Keratinocyte (primary cell): Measurements from ENCODE around the gene TMEM120B. TPM values are rescaled to one million over a fixed set of nuclear protein-coding genes. Genes with fewer than 3 reads are reported as not detected.

ENCODE experiments used
- DNase-seq: peaks from one replicate; pipeline ENCODE4 v3.0.0-alpha.2; 2011; ENCODE audit warnings: low read depth, missing footprints, low spot score
- FAIRE-seq: peaks from 2 replicates; lab custom pipeline; 2011; peaks lifted over from hg19 to GRCh38; lab: Jason Lieb, UNC
- H2AFZ ChIP-seq: 2 replicates; pipeline ENCODE4 v1.6.0; 2012; ENCODE audit warnings: low read length, control low read depth, inconsistent platforms; ENCODE audit not compliant: control insufficient read depth
- H3K27ac ChIP-seq: 2 replicates; pipeline ENCODE4 v1.5.1; 2011; ENCODE audit warnings: low read length; ENCODE audit not compliant: control insufficient read depth, insufficient read depth
- H3K27me3 ChIP-seq: 3 replicates; pipeline ENCODE4 v1.6.0; 2011; ENCODE audit warnings: low read length; ENCODE audit not compliant: control insufficient read depth, insufficient read depth; ENCODE audit errors: extremely low read depth
- H3K36me3 ChIP-seq, 2 experiments: 2 replicates in 1 of 2; 3 replicates in 1 of 2; pipeline ENCODE4 v1.5.1; 2011; ENCODE audit warnings: low read length in 2 of 2, mild to moderate bottlenecking in 1 of 2; ENCODE audit not compliant: control insufficient read depth in 2 of 2, insufficient read depth in 2 of 2; ENCODE audit errors: extremely low read depth in 1 of 2
- H3K4me1 ChIP-seq: 3 replicates; pipeline ENCODE4 v1.5.1; 2011; ENCODE audit warnings: low read length; ENCODE audit not compliant: control insufficient read depth, insufficient read depth; ENCODE audit errors: extremely low read depth
- H3K4me2 ChIP-seq: 3 replicates; pipeline ENCODE4 v1.6.0; 2011; ENCODE audit warnings: low read depth, low read length; ENCODE audit not compliant: control insufficient read depth, insufficient read depth; ENCODE audit errors: extremely low read depth
- H3K4me3 ChIP-seq, 3 experiments: fragments of 200-600 bp in 1 of 3; sonication (generic) in 1 of 3; 2 replicates in 2 of 3; 3 replicates in 1 of 3; pipeline ENCODE4 v1.5.1; 2011 to 2016; ENCODE audit warnings: low read length in 3 of 3, mild to moderate bottlenecking in 3 of 3, control low read depth in 2 of 3, inconsistent platforms in 1 of 3, low read depth in 1 of 3, mixed read lengths in 1 of 3, mixed run types in 1 of 3, moderate library complexity in 1 of 3; ENCODE audit not compliant: control insufficient read depth in 2 of 3, insufficient read depth in 2 of 3; ENCODE audit errors: extremely low read depth in 1 of 3
- H3K79me2 ChIP-seq: 2 replicates; pipeline ENCODE4 v1.6.0; 2012; ENCODE audit warnings: low read length; ENCODE audit not compliant: control insufficient read depth, insufficient read depth
- H3K9ac ChIP-seq: 3 replicates; pipeline ENCODE4 v1.6.0; 2011; ENCODE audit warnings: low read length; ENCODE audit not compliant: control insufficient read depth, insufficient read depth; ENCODE audit errors: extremely low read depth
- H3K9me1 ChIP-seq: 3 replicates; pipeline ENCODE4 v1.6.0; 2011; ENCODE audit warnings: low read length; ENCODE audit not compliant: control insufficient read depth, insufficient read depth; ENCODE audit errors: extremely low read depth
- H3K9me3 ChIP-seq: 2 replicates; pipeline ENCODE4 v1.5.1; 2012; ENCODE audit warnings: low read depth, low read length; ENCODE audit not compliant: control insufficient read depth
- H4K20me1 ChIP-seq: 3 replicates; pipeline ENCODE4 v1.6.0; 2011; ENCODE audit warnings: low read length; ENCODE audit not compliant: control insufficient read depth, insufficient read depth; ENCODE audit errors: extremely low read depth
- EZH2 ChIP-seq: IDR thresholded peaks from one replicate; pipeline ENCODE4 v1.6.1; 2012; ENCODE audit warnings: inconsistent platforms, mild to moderate bottlenecking, low read length, moderate library complexity
- dilution Hi-C: fragments of 300-500 bp; cut with MboI; formaldehyde crosslinking; loops from one replicate; pipeline ENCODE4 v1.7.0; 2020; ENCODE audit warnings: low sequenced_read_pairs; ENCODE audit not compliant: extremely low pct_ligation_motif_present
- polyA plus RNA-seq, 5 experiments: library from polyadenylated mRNA; depleted of rRNA in 3 of 5; stranded (reverse) in 3 of 5; stranded (forward) in 1 of 5; unstranded in 1 of 5; fragments of >200 nt; gene quantifications; 1 replicate in 1 of 5; 2 replicates in 3 of 5; 3 replicates in 1 of 5; pipeline versions ENCODE4 v1.2.1 to v1.2.3, GENCODE V29; 2011 to 2012; ENCODE audit warnings: missing spikeins in 2 of 5, low read depth in 1 of 5, low replicate concordance in 1 of 5
- TF ChIP-seq, protein P1 (sequence below), 3 experiments: IDR thresholded peaks in 1 of 3; conservative IDR thresholded peaks in 1 of 3; optimal IDR thresholded peaks in 1 of 3; 2 replicates in 2 of 3; 3 replicates in 1 of 3; pipeline versions ENCODE3 to v1.5.1; 2011; ENCODE audit warnings: low read length in 3 of 3, mild to moderate bottlenecking in 3 of 3, moderate library complexity in 2 of 3, control low read depth in 1 of 3, inconsistent platforms in 1 of 3; ENCODE audit not compliant: insufficient read depth in 2 of 3; ENCODE audit errors: extremely low read depth in 1 of 3

The TMEM120B gene
- polyA plus RNA-seq, 1 donor (not counting 4 experiments of a cell fraction or from before 2014, with no cell fraction given), result 6.9 TPM

- Histone ChIP-seq H3K27me3 (no peaks in the 10 kb centered on the region), H3K4me3 (no peak overlapping the region), H3K79me2 (peaks cover 34% of the 10 kb centered on the region), H3K9me3 (no peaks in the 10 kb centered on the region), H3K9me1 (no peaks in the 10 kb centered on the region), H3K27ac (no peak overlapping the region), H2AFZ (no peak overlapping the region), H3K36me3 (peaks cover 1 to 3% of the 10 kb centered on the region in 2 experiments), H3K4me1 (peaks cover 10% of the 10 kb centered on the region), H3K4me2 (no peak overlapping the region), H4K20me1 (no peaks in the 10 kb centered on the region), H3K9ac (no peak overlapping the region)
- DNase-seq, result no peak
- dilution Hi-C loops, result no loop called here
- TF ChIP-seq EZH2, result no peak
- TF ChIP-seq, protein P1, sequence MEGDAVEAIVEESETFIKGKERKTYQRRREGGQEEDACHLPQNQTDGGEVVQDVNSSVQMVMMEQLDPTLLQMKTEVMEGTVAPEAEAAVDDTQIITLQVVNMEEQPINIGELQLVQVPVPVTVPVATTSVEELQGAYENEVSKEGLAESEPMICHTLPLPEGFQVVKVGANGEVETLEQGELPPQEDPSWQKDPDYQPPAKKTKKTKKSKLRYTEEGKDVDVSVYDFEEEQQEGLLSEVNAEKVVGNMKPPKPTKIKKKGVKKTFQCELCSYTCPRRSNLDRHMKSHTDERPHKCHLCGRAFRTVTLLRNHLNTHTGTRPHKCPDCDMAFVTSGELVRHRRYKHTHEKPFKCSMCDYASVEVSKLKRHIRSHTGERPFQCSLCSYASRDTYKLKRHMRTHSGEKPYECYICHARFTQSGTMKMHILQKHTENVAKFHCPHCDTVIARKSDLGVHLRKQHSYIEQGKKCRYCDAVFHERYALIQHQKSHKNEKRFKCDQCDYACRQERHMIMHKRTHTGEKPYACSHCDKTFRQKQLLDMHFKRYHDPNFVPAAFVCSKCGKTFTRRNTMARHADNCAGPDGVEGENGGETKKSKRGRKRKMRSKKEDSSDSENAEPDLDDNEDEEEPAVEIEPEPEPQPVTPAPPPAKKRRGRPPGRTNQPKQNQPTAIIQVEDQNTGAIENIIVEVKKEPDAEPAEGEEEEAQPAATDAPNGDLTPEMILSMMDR (optimal IDR thresholded peaks at IDR 0.05 in 1 of 3, IDR thresholded peaks at IDR 0.05 in 1 of 3, conservative IDR thresholded peaks at IDR 0.05 in 1 of 3; ENCODE audit: extremely low read depth in 1 of 3, insufficient read depth in 2 of 3, low read length in 3 of 3), result no peak
- FAIRE-seq, result no peak
Observed at GRCh38 chr12:121717041-121717699, 4.6 kb downstream of the TMEM120B start.

DNA sequence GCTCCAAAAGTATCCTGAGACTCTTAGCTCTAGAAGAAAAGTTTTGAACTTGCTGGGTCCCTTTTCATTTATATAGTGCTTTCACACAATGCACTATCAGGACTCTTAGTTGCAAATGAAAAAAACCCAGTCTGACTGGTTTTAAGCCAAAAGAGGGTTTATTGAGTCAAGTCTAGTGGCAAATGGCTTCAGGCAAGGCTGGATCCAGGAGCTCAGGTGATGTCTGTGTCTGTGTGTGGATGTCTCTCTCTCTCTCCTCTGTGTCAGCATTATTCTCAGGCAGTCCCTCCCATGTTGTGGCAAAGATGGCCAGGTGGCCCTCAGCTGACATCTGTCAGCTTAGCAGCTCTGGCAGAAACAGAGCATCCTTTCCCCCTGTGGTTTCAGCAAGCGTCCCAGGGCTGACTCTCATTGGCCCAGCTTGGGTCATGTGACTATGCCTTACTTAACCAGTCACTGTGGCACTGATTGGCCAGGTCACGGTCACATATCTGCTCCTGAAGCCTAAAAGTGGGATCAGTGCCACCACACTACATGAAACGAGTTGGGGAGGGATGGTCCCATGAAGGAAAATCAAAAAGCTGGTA, 6.2 kb downstream of the TMEM120B start:
- Histone ChIP-seq H3K79me2 (peaks cover 24% of the 10 kb centered on the region), H3K36me3 (peaks cover 1 to 3% of the 10 kb centered on the region in 2 experiments), H3K9ac (no peak overlapping the region), H3K4me2 (no peak overlapping the region), H3K4me1 (peaks cover 3% of the 10 kb centered on the region), H3K27ac (no peak overlapping the region), H3K9me3 (no peaks in the 10 kb centered on the region), H4K20me1 (no peaks in the 10 kb centered on the region), H3K9me1 (no peaks in the 10 kb centered on the region), H2AFZ (no peak overlapping the region), H3K27me3 (no peaks in the 10 kb centered on the region), H3K4me3 (no peak overlapping the region)
- DNase-seq (no peak), FAIRE-seq (no peak)
- dilution Hi-C loops, result no loop called here
- TF ChIP-seq EZH2, result no peak
- TF ChIP-seq, protein P1 (optimal IDR thresholded peaks at IDR 0.05 in 1 of 3, IDR thresholded peaks at IDR 0.05 in 1 of 3, conservative IDR thresholded peaks at IDR 0.05 in 1 of 3; ENCODE audit: extremely low read depth in 1 of 3, insufficient read depth in 2 of 3, low read length in 3 of 3), result no peak
